SK-N-SH (cell line): ENCODE results near the gene RRN3.

ENCODE experiments used
- EP300 ChIP-seq, 2 experiments: IDR thresholded peaks; 2 replicates each; pipeline versions ENCODE4 v1.4.0 to v1.6.1; 2012; ENCODE audit warnings: borderline replicate concordance in 1 of 2, low read depth in 1 of 2, low read length in 1 of 2
- NFIC ChIP-seq: IDR thresholded peaks from 2 replicates; pipeline ENCODE4 v1.4.0; 2012; ENCODE audit warnings: borderline replicate concordance
- PBX3 ChIP-seq: IDR thresholded peaks from 2 replicates; pipeline ENCODE4; 2012
- RFX5 ChIP-seq: IDR thresholded peaks from 2 replicates; pipeline ENCODE4 v1.6.1; 2012; ENCODE audit warnings: mild to moderate bottlenecking, improper control_type of control experiment, low read length
- YY1 ChIP-seq: IDR thresholded peaks from 2 replicates; pipeline ENCODE4 v1.4.0; 2012; ENCODE audit warnings: low read depth, mild to moderate bottlenecking

GRCh38 chr16:15031586-15031985 lies 62.5 kb downstream of the RRN3 start:
- TF ChIP-seq RFX5 (no peak), PBX3 (no peak), NFIC (no peak), YY1 (no peak), EP300 (IDR thresholded peaks at IDR 0.05; ENCODE audit: borderline replicate concordance in 1 of 2, low read depth in 1 of 2, low read length in 1 of 2) (no peak)
